Measurements from ENCODE around the gene SEC31A.
"Not testable (repeated sequence)": the region's sequence is repeated elsewhere in the genome, so short reads cannot be mapped to it uniquely, and the experiment has no call there.

Gene SEC31A

GRCh38 chr4:82890901-82891706 is at the start of gene SEC31A:
TSS of gene SEC31A (minus strand) at chr4:82891153. CDS start at chr4:82881936, 9,217 bp downstream.
- Histone ChIP-seq H3K27ac (peak within 1 kb of the TSS; percentile 84 to 96 (median 93)), H3K4me3 (peak within 1 kb of the TSS; percentile 68 to 92 (median 82)), H3K9ac (peak within 1 kb of the TSS; percentile 82 to 98 (median 93)), H3K9me3 (replicated peaks in 1 of 11) (no peaks in the 10 kb centered on the region), H4K20me1 (peaks cover 7 to 70% (median 34%) of the 10 kb centered on the region in 11 experiments; a peak in 18 of 22 replicates), H3K4me2 (peak within 1 kb of the TSS; percentile 78 to 93 (median 88)), H3K4me1 (peaks cover 18 to 48% (median 32%) of the 10 kb centered on the region in 10 experiments), H3K36me3 (peaks cover 31 to 49% (median 39%) of the 10 kb centered on the region in 11 experiments), H3K27me3 (no peaks in the 10 kb centered on the region)
- no peak for TF ChIP-seq Cebpa-rat (IDR thresholded peaks at IDR 0.05)

- H3K4me3 ChIP-seq, result no peak overlapping the region
- peaks cover 81 to 99% (median 85%) of the 10 kb centered on the region in 11 experiments for H3K36me3 ChIP-seq
- TF ChIP-seq Cebpa-rat (IDR thresholded peaks at IDR 0.05), result no peak
- no peaks in the 10 kb centered on the region for H4K20me1 ChIP-seq
- no peaks in the 10 kb centered on the region for H3K9me3 ChIP-seq (replicated peaks in 1 of 11)
- H3K27me3 ChIP-seq, result no peaks in the 10 kb centered on the region
- no peaks in the 10 kb centered on the region for H3K4me1 ChIP-seq
- H3K27ac ChIP-seq, result no peak overlapping the region
- no peak overlapping the region for H3K4me2 ChIP-seq
- no peak overlapping the region for H3K9ac ChIP-seq
These were observed 48.5 kb upstream of the SEC31A start for GRCh38 chr4:82939414-82939813.

GRCh38 chr4:82934441-82934840 is 43.5 kb upstream of the SEC31A start:
- no peaks in the 10 kb centered on the region for H4K20me1 ChIP-seq
- peaks cover 82 to 100% (median 93%) of the 10 kb centered on the region in 11 experiments for H3K36me3 ChIP-seq
- TF ChIP-seq Cebpa-rat (IDR thresholded peaks at IDR 0.05), result no peak
- no peak overlapping the region for H3K9ac ChIP-seq
- H3K27me3 ChIP-seq, result no peaks in the 10 kb centered on the region
- no peak overlapping the region for H3K4me3 ChIP-seq
- no peaks in the 10 kb centered on the region for H3K9me3 ChIP-seq (replicated peaks in 1 of 11)
- no peak overlapping the region for H3K27ac ChIP-seq
- H3K4me1 ChIP-seq, result no peaks in the 10 kb centered on the region
- H3K4me2 ChIP-seq, result no peak overlapping the region

GRCh38 chr4:82930848-82931755 is 40.1 kb upstream of the SEC31A start:
- Histone ChIP-seq H3K4me3 (no peak overlapping the region), H3K9me3 (replicated peaks in 1 of 11) (no peaks in the 10 kb centered on the region), H3K9ac (no peak overlapping the region), H3K4me2 (no peak overlapping the region), H4K20me1 (no peaks in the 10 kb centered on the region), H3K36me3 (peaks cover 57 to 99% (median 87%) of the 10 kb centered on the region in 11 experiments), H3K27ac (no peak overlapping the region), H3K27me3 (no peaks in the 10 kb centered on the region), H3K4me1 (no peaks in the 10 kb centered on the region)
- no peak for TF ChIP-seq Cebpa-rat (IDR thresholded peaks at IDR 0.05)

- Histone ChIP-seq H3K9ac (no peak overlapping the region), H3K4me3 (no peak overlapping the region), H3K4me1 (no peaks in the 10 kb centered on the region), H3K27ac (no peak overlapping the region), H4K20me1 (no peaks in the 10 kb centered on the region), H3K36me3 (peaks cover 19 to 76% (median 39%) of the 10 kb centered on the region in 11 experiments), H3K9me3 (replicated peaks in 1 of 11) (no peaks in the 10 kb centered on the region), H3K4me2 (no peak overlapping the region), H3K27me3 (no peaks in the 10 kb centered on the region)
- no peak for TF ChIP-seq Cebpa-rat (IDR thresholded peaks at IDR 0.05)
These were observed 30.8 kb upstream of the SEC31A start for GRCh38 chr4:82921795-82922194.

GRCh38 chr4:82919386-82919785 is 28.4 kb upstream of the SEC31A start:
- H4K20me1 ChIP-seq, result no peaks in the 10 kb centered on the region
- no peaks in the 10 kb centered on the region for H3K4me1 ChIP-seq
- no peaks in the 10 kb centered on the region for H3K27me3 ChIP-seq
- H3K4me3 ChIP-seq, result no peak overlapping the region
- no peak overlapping the region for H3K27ac ChIP-seq
- no peak overlapping the region for H3K4me2 ChIP-seq
- no peak overlapping the region for H3K9ac ChIP-seq
- peaks cover 9 to 74% (median 36%) of the 10 kb centered on the region in 11 experiments; a peak in 21 of 22 replicates for H3K36me3 ChIP-seq
- TF ChIP-seq Cebpa-rat (IDR thresholded peaks at IDR 0.05), result no peak
- no peaks in the 10 kb centered on the region for H3K9me3 ChIP-seq (replicated peaks in 1 of 11)

GRCh38 chr4:82918091-82918490 is 27.1 kb upstream of the SEC31A start:
- Histone ChIP-seq H3K9me3 (replicated peaks in 1 of 11) (peaks cover 0 to 5% (median 0%) of the 10 kb centered on the region in 11 experiments; a peak in 1 of 22 replicates), H3K9ac (no peak overlapping the region), H3K4me2 (no peak overlapping the region), H4K20me1 (no peaks in the 10 kb centered on the region), H3K4me1 (no peaks in the 10 kb centered on the region), H3K36me3 (peaks cover 9 to 70% (median 28%) of the 10 kb centered on the region in 11 experiments; a peak in 20 of 22 replicates), H3K27me3 (no peaks in the 10 kb centered on the region), H3K4me3 (no peak overlapping the region), H3K27ac (no peak overlapping the region)
- no peak for TF ChIP-seq Cebpa-rat (IDR thresholded peaks at IDR 0.05)

- not testable (repeated sequence) for H3K4me1 ChIP-seq; H3K9me3 ChIP-seq (replicated peaks in 1 of 11); H3K4me3 ChIP-seq; H3K27ac ChIP-seq; H3K27me3 ChIP-seq; H4K20me1 ChIP-seq; H3K9ac ChIP-seq; H3K4me2 ChIP-seq
- peaks cover 9 to 73% (median 32%) of the 10 kb centered on the region in 11 experiments; a peak in 21 of 22 replicates for H3K36me3 ChIP-seq
These were observed 23.0 kb upstream of the SEC31A start for GRCh38 chr4:82913968-82914367.

GRCh38 chr4:82913305-82913704 is 22.4 kb upstream of the SEC31A start:
- H3K36me3 ChIP-seq, result peaks cover 9 to 75% (median 37%) of the 10 kb centered on the region in 11 experiments; a peak in 21 of 22 replicates
- no peak overlapping the region for H3K4me3 ChIP-seq
- no peak overlapping the region for H3K27ac ChIP-seq
- no peaks in the 10 kb centered on the region for H4K20me1 ChIP-seq
- H3K9me3 ChIP-seq (replicated peaks in 1 of 11), result peaks cover 0 to 5% (median 0%) of the 10 kb centered on the region in 11 experiments; a peak in 1 of 22 replicates
- H3K4me1 ChIP-seq, result no peaks in the 10 kb centered on the region
- no peak overlapping the region for H3K9ac ChIP-seq
- H3K4me2 ChIP-seq, result no peak overlapping the region
- H3K27me3 ChIP-seq, result no peaks in the 10 kb centered on the region
- TF ChIP-seq Cebpa-rat (IDR thresholded peaks at IDR 0.05), result no peak
